ENCODE data around the gene MADD. TPM values are rescaled to one million over a fixed set of nuclear protein-coding genes. Genes with fewer than 3 reads are reported as not detected.
A peak's percentile ranks its signal among the peaks of the same experiment; 100 is the strongest.

MADD gene
- total RNA-seq, 1 experiment from 2014 or later = 24.8 TPM

DNA sequence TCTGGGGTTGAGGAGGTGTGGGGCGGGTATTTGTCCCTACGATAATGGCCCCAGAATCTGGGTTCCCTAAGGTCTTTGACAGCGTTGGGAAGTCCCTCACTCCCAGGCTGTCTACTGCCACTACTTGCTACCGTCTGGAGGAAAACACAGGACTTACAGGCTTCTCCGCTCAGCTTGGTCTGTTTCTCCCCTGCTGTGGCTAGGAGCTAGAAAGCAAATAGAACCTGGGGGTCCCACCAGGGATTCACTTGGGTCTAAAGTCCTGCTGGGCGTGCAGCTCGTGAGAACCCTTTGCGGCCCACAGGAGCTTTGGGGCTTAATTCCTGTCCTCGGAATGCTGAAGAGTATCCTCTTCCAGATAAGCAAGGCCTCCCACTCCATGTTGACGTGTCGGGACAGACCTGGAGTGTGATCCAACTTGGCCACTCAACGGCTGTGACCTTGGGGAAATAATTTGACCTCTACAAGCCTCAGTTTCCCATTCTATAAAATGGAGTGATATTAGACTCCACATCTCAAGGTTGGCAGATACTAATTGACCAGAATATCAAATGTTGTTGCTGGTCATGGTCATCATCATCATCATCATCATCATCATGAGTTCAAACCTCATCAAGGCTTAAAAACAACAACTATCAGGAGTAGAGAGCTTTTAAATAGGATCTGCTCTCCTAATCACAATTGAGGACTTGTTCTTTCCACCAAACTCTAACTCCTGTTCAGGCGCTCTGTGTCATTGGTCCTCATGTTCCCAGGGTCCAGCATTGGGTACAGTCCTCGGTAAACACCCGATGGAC, 84.2 kb downstream of the MADD start:
- no peak overlapping the region for H3K27ac Mint-ChIP-seq (ENCODE audit: low read depth, unreplicated experiment)
- H3K36me3 Mint-ChIP-seq (ENCODE audit: insufficient read depth, unreplicated experiment) = no peaks in the 10 kb centered on the region
- intact Hi-C loops (cut with micrococcal nuclease) = loop anchor here (2.0 kb wide), 1 partner anchor 97 kb away; the partner anchor contains the start of gene NR1H3
- no peak overlapping the region for H3K4me3 Mint-ChIP-seq (ENCODE audit: unreplicated experiment)
- H3K27me3 Mint-ChIP-seq (ENCODE audit: insufficient read depth, unreplicated experiment) = no peaks in the 10 kb centered on the region
- H3K4me1 Mint-ChIP-seq (ENCODE audit: insufficient read depth, unreplicated experiment) = peaks cover 5% of the 10 kb centered on the region
- no TSS peak for BruUV-seq (replicated peaks)
- no peak for DNase-seq (ENCODE audit: unreplicated experiment)
- ChIA-PET CTCF (interaction anchor here (0.6 to 2.9 kb wide), 15 partner anchors 8 to 566 kb away, joined by 3 to 32 read pairs (median 3); partner anchors contain the start of genes ARFGAP2, PACSIN3 and SLC39A13), POLR2A (interaction anchor here (0.6 to 1.2 kb wide), 3 partner anchors 53 to 443 kb away, joined by 3 to 4 read pairs (median 3); partner anchors contain the start of gene ACP2)
- TF ChIP-seq CTCF (IDR thresholded peaks at IDR 0.05; ENCODE audit: unreplicated experiment) = no peak
- no peaks in the 10 kb centered on the region for H3K9me3 Mint-ChIP-seq (ENCODE audit: unreplicated experiment)

GRCh38 chr11:47354913-47355282, 85.0 kb downstream of the MADD start:
- Mint-ChIP-seq H3K27ac (ENCODE audit: low read depth, unreplicated experiment) (no peak overlapping the region), H3K4me3 (ENCODE audit: unreplicated experiment) (no peak overlapping the region), H3K27me3 (ENCODE audit: insufficient read depth, unreplicated experiment) (no peaks in the 10 kb centered on the region), H3K4me1 (ENCODE audit: insufficient read depth, unreplicated experiment) (peaks cover 5% of the 10 kb centered on the region), H3K9me3 (ENCODE audit: unreplicated experiment) (no peaks in the 10 kb centered on the region), H3K36me3 (ENCODE audit: insufficient read depth, unreplicated experiment) (no peaks in the 10 kb centered on the region)
- no TSS peak for BruUV-seq (replicated peaks)
- ChIA-PET POLR2A (interaction anchor here (0.6 to 1.2 kb wide), 3 partner anchors 52 to 169 kb away, joined by 3 to 4 read pairs (median 3); no protein-coding TSS in a partner anchor), CTCF (interaction anchor here (0.5 to 2.9 kb wide), 25 partner anchors 9 to 691 kb away, joined by 3 to 32 read pairs (median 5); partner anchors contain the start of genes ACP2, ARFGAP2, PACSIN3 and SLC39A13)
- TF ChIP-seq CTCF (IDR thresholded peaks at IDR 0.05; ENCODE audit: unreplicated experiment) = no peak
- DNase-seq (ENCODE audit: unreplicated experiment) = no peak
- intact Hi-C loops (cut with micrococcal nuclease) = loop anchor here (1.0 to 5.0 kb wide), 4 partner anchors 83 to 466 kb away; partner anchors contain the start of genes MADD and NR1H3

- peaks cover 5% of the 10 kb centered on the region for H3K4me1 Mint-ChIP-seq (ENCODE audit: insufficient read depth, unreplicated experiment)
- TF ChIP-seq CTCF (IDR thresholded peaks at IDR 0.05; ENCODE audit: unreplicated experiment) = peak; percentile 99
- ChIA-PET POLR2A (interaction anchor here (0.6 to 1.2 kb wide), 3 partner anchors 52 to 170 kb away, joined by 3 to 4 read pairs (median 3); no protein-coding TSS in a partner anchor), CTCF (interaction anchor here (0.5 to 2.9 kb wide), 26 partner anchors 9 to 692 kb away, joined by 3 to 32 read pairs (median 4); partner anchors contain the start of genes ACP2, ARFGAP2, PACSIN3 and SLC39A13)
- intact Hi-C loops (cut with micrococcal nuclease) = loop anchor here (1.0 to 5.0 kb wide), 4 partner anchors 83 to 466 kb away; partner anchors contain the start of genes MADD and NR1H3
- no peak overlapping the region for H3K27ac Mint-ChIP-seq (ENCODE audit: low read depth, unreplicated experiment)
- no peak overlapping the region for H3K4me3 Mint-ChIP-seq (ENCODE audit: unreplicated experiment)
- H3K27me3 Mint-ChIP-seq (ENCODE audit: insufficient read depth, unreplicated experiment) = no peaks in the 10 kb centered on the region
- peak; percentile 94 for DNase-seq (ENCODE audit: unreplicated experiment)
- H3K36me3 Mint-ChIP-seq (ENCODE audit: insufficient read depth, unreplicated experiment) = no peaks in the 10 kb centered on the region
- BruUV-seq (replicated peaks) = no TSS peak
- H3K9me3 Mint-ChIP-seq (ENCODE audit: unreplicated experiment) = no peaks in the 10 kb centered on the region
Observed at GRCh38 chr11:47355283-47356128, 85.6 kb downstream of the MADD start.
